KMS-11 (cell line): ENCODE results near the gene MLPH.

Experiments
- H2AFZ ChIP-seq: fragments of 200-600 bp; sonication (generic); 2 replicates; pipeline ENCODE4 v1.6.1; 2016; ENCODE audit warnings: antibody characterized with exemption, mixed run types, low read depth
- H3K27ac ChIP-seq: fragments of 200-600 bp; sonication (generic); 2 replicates; pipeline ENCODE4 v1.6.1; 2016; ENCODE audit warnings: mild to moderate bottlenecking, mixed run types
- H3K27me3 ChIP-seq: fragments of 200-600 bp; sonication (generic); 2 replicates; pipeline ENCODE4 v1.6.1; 2017; ENCODE audit warnings: mild to moderate bottlenecking, low read depth, mixed run types, moderate library complexity; ENCODE audit not compliant: insufficient read depth
- H3K36me3 ChIP-seq: fragments of 200-600 bp; sonication (generic); 2 replicates; pipeline ENCODE4 v1.6.1; 2017; ENCODE audit warnings: mild to moderate bottlenecking, mixed run types; ENCODE audit not compliant: insufficient read depth
- H3K4me1 ChIP-seq: fragments of 200-600 bp; sonication (generic); 2 replicates; pipeline ENCODE4 v1.6.1; 2016; ENCODE audit warnings: mild to moderate bottlenecking, low read depth, mixed run types; ENCODE audit not compliant: poor library complexity, severe bottlenecking
- H3K4me2 ChIP-seq: fragments of 200-600 bp; sonication (generic); 2 replicates; pipeline ENCODE4 v1.7.0; 2016; ENCODE audit warnings: mild to moderate bottlenecking, mixed run types
- H3K4me3 ChIP-seq: fragments of 200-600 bp; sonication (generic); IDR thresholded peaks from 2 replicates; pipeline ENCODE4 v1.6.1; 2017; ENCODE audit warnings: low read depth, low read length, mixed read lengths; ENCODE audit not compliant: insufficient read depth
- H3K79me2 ChIP-seq: fragments of 200-600 bp; sonication (generic); 2 replicates; pipeline ENCODE4 v1.6.1; 2016; ENCODE audit warnings: low read depth, mixed run types; ENCODE audit not compliant: insufficient read depth
- H3K9ac ChIP-seq: fragments of 200-600 bp; sonication (generic); 2 replicates; pipeline ENCODE4 v1.6.1; 2016; ENCODE audit warnings: mild to moderate bottlenecking, mixed run types
- H4K20me1 ChIP-seq: fragments of 200-600 bp; sonication (generic); 2 replicates; pipeline ENCODE4 v1.6.1; 2016; ENCODE audit warnings: mild to moderate bottlenecking, mixed run types; ENCODE audit not compliant: insufficient read depth
- TF ChIP-seq, protein P1 (sequence below): fragments of 200-600 bp; sonication (generic); conservative IDR thresholded peaks from 2 replicates; pipeline ENCODE4 v1.6.1; 2017; ENCODE audit warnings: low read depth, mild to moderate bottlenecking, antibody characterized with exemption, low read length, moderate library complexity, mixed read lengths

The MLPH gene

GRCh38 chr2:237583385-237584295 lies 96.6 kb downstream of the MLPH start:
- Histone ChIP-seq H3K4me1 (no peaks in the 10 kb centered on the region), H2AFZ (no peak overlapping the region), H3K79me2 (no peaks in the 10 kb centered on the region), H3K9ac (no peak overlapping the region), H3K4me3 (no peak overlapping the region), H3K27ac (no peak overlapping the region), H4K20me1 (no peaks in the 10 kb centered on the region), H3K27me3 (no peaks in the 10 kb centered on the region), H3K4me2 (no peak overlapping the region), H3K36me3 (no peaks in the 10 kb centered on the region)
- TF ChIP-seq, protein P1, sequence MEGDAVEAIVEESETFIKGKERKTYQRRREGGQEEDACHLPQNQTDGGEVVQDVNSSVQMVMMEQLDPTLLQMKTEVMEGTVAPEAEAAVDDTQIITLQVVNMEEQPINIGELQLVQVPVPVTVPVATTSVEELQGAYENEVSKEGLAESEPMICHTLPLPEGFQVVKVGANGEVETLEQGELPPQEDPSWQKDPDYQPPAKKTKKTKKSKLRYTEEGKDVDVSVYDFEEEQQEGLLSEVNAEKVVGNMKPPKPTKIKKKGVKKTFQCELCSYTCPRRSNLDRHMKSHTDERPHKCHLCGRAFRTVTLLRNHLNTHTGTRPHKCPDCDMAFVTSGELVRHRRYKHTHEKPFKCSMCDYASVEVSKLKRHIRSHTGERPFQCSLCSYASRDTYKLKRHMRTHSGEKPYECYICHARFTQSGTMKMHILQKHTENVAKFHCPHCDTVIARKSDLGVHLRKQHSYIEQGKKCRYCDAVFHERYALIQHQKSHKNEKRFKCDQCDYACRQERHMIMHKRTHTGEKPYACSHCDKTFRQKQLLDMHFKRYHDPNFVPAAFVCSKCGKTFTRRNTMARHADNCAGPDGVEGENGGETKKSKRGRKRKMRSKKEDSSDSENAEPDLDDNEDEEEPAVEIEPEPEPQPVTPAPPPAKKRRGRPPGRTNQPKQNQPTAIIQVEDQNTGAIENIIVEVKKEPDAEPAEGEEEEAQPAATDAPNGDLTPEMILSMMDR, result no peak

DNA sequence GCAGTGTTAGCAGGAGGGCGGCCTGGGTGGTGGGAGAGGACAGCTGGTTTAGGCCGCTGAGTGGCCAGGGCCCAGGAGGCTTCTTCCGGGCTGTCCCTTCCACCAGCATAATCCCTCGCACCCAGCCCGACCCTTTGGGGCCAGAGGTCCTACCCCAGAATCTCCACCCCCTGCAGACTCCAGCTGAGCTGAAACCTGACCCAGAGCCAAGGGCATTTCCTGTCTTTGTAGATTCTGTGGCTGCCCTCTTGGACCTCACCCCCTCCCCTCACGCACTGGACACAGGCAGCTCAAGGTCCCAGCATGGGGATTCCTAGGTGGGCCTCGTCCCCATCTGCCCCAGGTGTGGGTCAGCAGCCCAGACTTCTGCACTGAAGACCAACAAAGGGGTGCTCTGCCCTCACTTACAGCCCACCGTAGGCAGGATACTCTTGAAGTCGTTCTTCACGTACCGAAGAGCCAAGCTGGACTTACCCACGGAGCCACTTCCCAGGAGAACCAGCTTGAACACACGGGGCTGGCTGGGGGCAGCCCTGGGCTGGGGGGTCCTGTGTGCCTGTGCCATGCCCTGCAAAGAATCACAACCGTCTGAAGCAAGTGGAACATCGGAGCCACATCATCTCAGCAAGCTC lies 98.7 kb downstream of the MLPH start:
- Histone ChIP-seq H3K4me1 (no peaks in the 10 kb centered on the region), H4K20me1 (no peaks in the 10 kb centered on the region), H3K27ac (no peak overlapping the region), H3K27me3 (no peaks in the 10 kb centered on the region), H2AFZ (no peak overlapping the region), H3K4me3 (no peak overlapping the region), H3K4me2 (no peak overlapping the region), H3K9ac (no peak overlapping the region), H3K36me3 (no peaks in the 10 kb centered on the region), H3K79me2 (no peaks in the 10 kb centered on the region)
- TF ChIP-seq, protein P1, result no peak

- Histone ChIP-seq H3K4me2 (no peak overlapping the region), H3K79me2 (no peaks in the 10 kb centered on the region), H3K27me3 (no peaks in the 10 kb centered on the region), H3K27ac (no peak overlapping the region), H2AFZ (no peak overlapping the region), H3K9ac (no peak overlapping the region), H3K4me3 (no peak overlapping the region), H3K4me1 (no peaks in the 10 kb centered on the region), H4K20me1 (no peaks in the 10 kb centered on the region), H3K36me3 (no peaks in the 10 kb centered on the region)
- TF ChIP-seq, protein P1, result no peak
Observed at GRCh38 chr2:237588044-237588696, 101.1 kb downstream of the MLPH start.

DNA sequence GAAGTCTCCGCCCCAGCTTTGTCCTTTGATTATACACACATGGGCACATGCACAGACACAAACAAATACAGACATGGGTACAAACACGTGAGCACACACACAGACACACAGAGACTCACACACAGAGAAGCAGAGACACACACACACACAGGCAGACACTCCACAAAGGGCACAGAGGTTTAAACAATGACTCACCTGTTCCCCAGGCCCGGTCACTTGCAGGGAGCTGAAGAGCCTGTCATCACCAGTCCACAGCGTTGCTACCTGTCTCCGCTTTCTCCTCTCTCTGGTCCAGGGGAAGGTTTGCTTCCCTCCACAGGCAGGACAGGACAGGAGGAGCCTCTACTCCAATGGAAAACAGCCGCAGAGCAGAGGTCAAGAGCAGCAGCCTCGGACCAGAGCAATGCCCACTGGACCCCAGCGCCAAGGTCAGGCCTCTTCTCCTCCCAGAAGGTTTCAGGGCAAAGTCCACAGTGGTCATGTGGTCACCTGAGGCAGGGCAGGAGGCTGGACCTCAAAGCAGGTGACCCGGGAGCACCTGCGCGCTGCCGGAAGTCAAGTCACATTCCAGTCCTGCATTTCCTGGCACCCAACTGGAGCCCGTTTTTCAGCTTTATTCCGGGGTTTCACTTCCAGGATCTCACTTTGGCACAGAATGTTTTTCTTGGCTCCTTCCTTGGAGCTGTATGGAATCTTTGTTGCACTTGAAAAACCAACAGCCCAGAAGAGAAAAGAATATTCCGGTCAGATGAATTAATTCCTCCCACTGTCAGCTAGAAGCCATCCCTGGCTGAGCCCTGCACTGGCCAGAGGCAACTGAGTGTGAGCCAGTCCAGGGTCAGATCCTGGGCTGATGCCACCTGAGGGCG lies 103.5 kb downstream of the MLPH start, which contains the start of gene RAB17:
RAB17 (minus strand) TSS at position 463 of the 869 bp plus-strand sequence. CDS start 4,580 bp downstream, outside the sequence.
- no peak within 1 kb of the TSS for H2AFZ ChIP-seq
- H3K27me3 ChIP-seq, result no peaks in the 10 kb centered on the region
- H3K27ac ChIP-seq, result no peak within 1 kb of the TSS
- no peaks in the 10 kb centered on the region for H3K4me1 ChIP-seq
- no peaks in the 10 kb centered on the region for H3K36me3 ChIP-seq
- TF ChIP-seq, protein P1, result no peak
- no peaks in the 10 kb centered on the region for H3K79me2 ChIP-seq
- no peak within 1 kb of the TSS for H3K4me2 ChIP-seq
- H3K9ac ChIP-seq, result no peak within 1 kb of the TSS
- no peaks in the 10 kb centered on the region for H4K20me1 ChIP-seq
- H3K4me3 ChIP-seq, result no peak within 1 kb of the TSS
